ENCODE results near the gene NNT.

Gene NNT

DNA sequence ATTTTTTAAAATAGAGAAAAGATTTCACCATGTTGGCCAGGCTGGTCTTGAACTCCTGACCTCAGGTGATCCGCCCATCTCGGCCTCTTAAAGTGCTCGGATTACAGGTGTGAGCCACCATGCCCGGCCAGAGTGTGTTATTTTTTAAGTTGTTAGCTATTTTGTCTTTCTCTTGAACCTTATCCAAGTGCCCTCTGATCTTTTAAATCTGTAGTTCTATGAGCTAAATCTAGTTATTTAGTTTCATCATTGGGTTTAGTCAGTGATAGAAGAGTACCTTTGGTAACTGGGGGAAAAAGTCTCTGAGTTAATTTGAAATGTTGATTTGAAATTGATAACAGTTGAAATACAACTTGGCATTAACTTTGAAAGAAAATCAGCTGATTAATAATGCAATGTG lies 88.3 kb downstream of the NNT start:
- peaks cover 44% of the 10 kb centered on the region for H3K36me3 ChIP-seq (ENCODE audit: low read length)
- no peaks in the 10 kb centered on the region for H3K27me3 ChIP-seq (ENCODE audit: low read length)
- H4K20me1 ChIP-seq (ENCODE audit: low read depth, low read length) = no peaks in the 10 kb centered on the region
- no peaks in the 10 kb centered on the region; the same call in 1 of the 2 replicates for H3F3A ChIP-seq (ENCODE audit: insufficient read depth)
- H3K4me2 ChIP-seq (ENCODE audit: low read depth, low read length, poor library complexity, severe bottlenecking) = no peak overlapping the region
- no peak overlapping the region for H2AFZ ChIP-seq (ENCODE audit: low read depth, low read length, severe bottlenecking)
- TF ChIP-seq, protein P1, sequence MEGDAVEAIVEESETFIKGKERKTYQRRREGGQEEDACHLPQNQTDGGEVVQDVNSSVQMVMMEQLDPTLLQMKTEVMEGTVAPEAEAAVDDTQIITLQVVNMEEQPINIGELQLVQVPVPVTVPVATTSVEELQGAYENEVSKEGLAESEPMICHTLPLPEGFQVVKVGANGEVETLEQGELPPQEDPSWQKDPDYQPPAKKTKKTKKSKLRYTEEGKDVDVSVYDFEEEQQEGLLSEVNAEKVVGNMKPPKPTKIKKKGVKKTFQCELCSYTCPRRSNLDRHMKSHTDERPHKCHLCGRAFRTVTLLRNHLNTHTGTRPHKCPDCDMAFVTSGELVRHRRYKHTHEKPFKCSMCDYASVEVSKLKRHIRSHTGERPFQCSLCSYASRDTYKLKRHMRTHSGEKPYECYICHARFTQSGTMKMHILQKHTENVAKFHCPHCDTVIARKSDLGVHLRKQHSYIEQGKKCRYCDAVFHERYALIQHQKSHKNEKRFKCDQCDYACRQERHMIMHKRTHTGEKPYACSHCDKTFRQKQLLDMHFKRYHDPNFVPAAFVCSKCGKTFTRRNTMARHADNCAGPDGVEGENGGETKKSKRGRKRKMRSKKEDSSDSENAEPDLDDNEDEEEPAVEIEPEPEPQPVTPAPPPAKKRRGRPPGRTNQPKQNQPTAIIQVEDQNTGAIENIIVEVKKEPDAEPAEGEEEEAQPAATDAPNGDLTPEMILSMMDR (IDR thresholded peaks at IDR 0.05; ENCODE audit: insufficient read depth, low read length, poor library complexity, severe bottlenecking) = no peak
- no peak for TF ChIP-seq EZH2phosphoT487 (conservative IDR thresholded peaks at IDR 0.05; ENCODE audit: low read length)
- no peak overlapping the region for H3K9ac ChIP-seq (ENCODE audit: low read length)
- no peaks in the 10 kb centered on the region; the same call in 1 of the 2 replicates for H3K79me2 ChIP-seq (ENCODE audit: insufficient read depth, low read length)
- peaks cover 18% of the 10 kb centered on the region; the same call in 1 of the 2 replicates for H3K9me3 ChIP-seq (ENCODE audit: insufficient read depth, low read length)
- H3K4me3 ChIP-seq (ENCODE audit: insufficient read depth, low read length, poor library complexity, severe bottlenecking) = no peak overlapping the region
- no peak overlapping the region for H3K27ac ChIP-seq (ENCODE audit: low read depth, low read length)
- H3K9me2 ChIP-seq (replicated peaks; ENCODE audit: insufficient read depth, low read length) = no peaks in the 10 kb centered on the region

DNA sequence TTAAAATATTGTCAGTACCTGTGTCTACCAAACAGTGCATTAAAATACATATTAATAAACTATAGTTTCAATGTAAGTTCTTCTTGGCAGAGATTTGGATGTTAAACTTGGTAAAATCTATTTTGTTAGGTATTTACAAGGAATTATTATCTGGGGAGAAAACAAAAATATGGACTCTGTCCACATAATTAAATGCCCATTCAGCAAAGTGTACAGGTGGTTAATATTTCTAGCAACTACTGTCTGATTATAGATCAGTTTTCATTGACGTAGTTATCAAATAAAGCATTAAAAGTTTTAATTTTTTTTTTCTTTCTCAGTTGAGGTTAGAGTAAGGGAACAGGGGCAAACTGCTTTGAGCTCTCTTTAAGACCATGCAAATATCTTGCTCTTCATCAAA lies 88.9 kb downstream of the NNT start:
- no peak for TF ChIP-seq EZH2phosphoT487 (conservative IDR thresholded peaks at IDR 0.05; ENCODE audit: low read length)
- TF ChIP-seq, protein P1 (IDR thresholded peaks at IDR 0.05; ENCODE audit: insufficient read depth, low read length, poor library complexity, severe bottlenecking) = no peak
- no peaks in the 10 kb centered on the region for H3K9me2 ChIP-seq (replicated peaks; ENCODE audit: insufficient read depth, low read length)
- H3F3A ChIP-seq (ENCODE audit: insufficient read depth) = no peaks in the 10 kb centered on the region; the same call in 1 of the 2 replicates
- no peaks in the 10 kb centered on the region; the same call in 1 of the 2 replicates for H3K79me2 ChIP-seq (ENCODE audit: insufficient read depth, low read length)
- no peak overlapping the region for H3K4me2 ChIP-seq (ENCODE audit: low read depth, low read length, poor library complexity, severe bottlenecking)
- no peak overlapping the region for H3K27ac ChIP-seq (ENCODE audit: low read depth, low read length)
- H3K9me3 ChIP-seq (ENCODE audit: insufficient read depth, low read length) = peaks cover 24% of the 10 kb centered on the region; the same call in 1 of the 2 replicates
- H2AFZ ChIP-seq (ENCODE audit: low read depth, low read length, severe bottlenecking) = no peak overlapping the region
- H3K9ac ChIP-seq (ENCODE audit: low read length) = no peak overlapping the region
- peaks cover 44% of the 10 kb centered on the region for H3K36me3 ChIP-seq (ENCODE audit: low read length)
- no peaks in the 10 kb centered on the region for H4K20me1 ChIP-seq (ENCODE audit: low read depth, low read length)
- H3K27me3 ChIP-seq (ENCODE audit: low read length) = no peaks in the 10 kb centered on the region
- H3K4me3 ChIP-seq (ENCODE audit: insufficient read depth, low read length, poor library complexity, severe bottlenecking) = no peak overlapping the region

DNA sequence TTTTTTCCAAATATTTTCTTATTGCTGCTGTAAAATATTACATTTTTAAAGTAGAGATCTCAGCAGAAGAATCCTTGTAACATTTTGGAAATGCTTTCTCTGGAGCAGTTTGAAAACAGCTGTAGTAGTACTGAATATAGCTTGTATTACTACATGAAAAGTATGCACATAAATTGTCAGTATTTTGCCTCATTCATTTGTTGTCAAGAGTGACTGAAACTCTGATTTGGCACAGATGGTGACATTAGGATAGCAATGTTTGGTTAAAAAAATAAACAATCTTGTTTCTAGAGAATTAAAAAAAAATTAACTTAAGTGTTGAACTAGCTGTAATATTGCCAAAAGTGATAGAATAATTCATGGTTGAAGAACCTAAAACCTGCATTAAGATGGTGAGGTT lies 90.4 kb downstream of the NNT start:
- no peaks in the 10 kb centered on the region for H3K9me2 ChIP-seq (replicated peaks; ENCODE audit: insufficient read depth, low read length)
- H3F3A ChIP-seq (ENCODE audit: insufficient read depth) = no peaks in the 10 kb centered on the region; the same call in 1 of the 2 replicates
- no peak overlapping the region for H3K4me2 ChIP-seq (ENCODE audit: low read depth, low read length, poor library complexity, severe bottlenecking)
- H3K27me3 ChIP-seq (ENCODE audit: low read length) = no peaks in the 10 kb centered on the region
- H3K36me3 ChIP-seq (ENCODE audit: low read length) = peaks cover 45% of the 10 kb centered on the region
- no peaks in the 10 kb centered on the region for H4K20me1 ChIP-seq (ENCODE audit: low read depth, low read length)
- peaks cover 24% of the 10 kb centered on the region; the same call in 1 of the 2 replicates for H3K9me3 ChIP-seq (ENCODE audit: insufficient read depth, low read length)
- TF ChIP-seq, protein P1 (IDR thresholded peaks at IDR 0.05; ENCODE audit: insufficient read depth, low read length, poor library complexity, severe bottlenecking) = no peak
- TF ChIP-seq EZH2phosphoT487 (conservative IDR thresholded peaks at IDR 0.05; ENCODE audit: low read length) = no peak
- no peak overlapping the region for H3K27ac ChIP-seq (ENCODE audit: low read depth, low read length)
- no peaks in the 10 kb centered on the region; the same call in 1 of the 2 replicates for H3K79me2 ChIP-seq (ENCODE audit: insufficient read depth, low read length)
- H3K9ac ChIP-seq (ENCODE audit: low read length) = no peak overlapping the region
- no peak overlapping the region for H2AFZ ChIP-seq (ENCODE audit: low read depth, low read length, severe bottlenecking)
- no peak overlapping the region for H3K4me3 ChIP-seq (ENCODE audit: insufficient read depth, low read length, poor library complexity, severe bottlenecking)

Data from SU-DHL-6 (cell line).